ENCODE results near the gene GNAL. TPM values are rescaled to one million over a fixed set of nuclear protein-coding genes. Genes with fewer than 3 reads are reported as not detected.

Gene GNAL
- total RNA-seq, 1 donor from 2014 or later, result 5.9 TPM

- H3K36me3 ChIP-seq, result no peaks in the 10 kb centered on the region
- intact Hi-C loops (cut with DNase I), result loop anchor here (10.0 kb wide), 1 partner anchor 50 kb away; no protein-coding TSS in a partner anchor
These were observed 65.9 kb downstream of the GNAL start for GRCh38 chr18:11754979-11755378.

DNA sequence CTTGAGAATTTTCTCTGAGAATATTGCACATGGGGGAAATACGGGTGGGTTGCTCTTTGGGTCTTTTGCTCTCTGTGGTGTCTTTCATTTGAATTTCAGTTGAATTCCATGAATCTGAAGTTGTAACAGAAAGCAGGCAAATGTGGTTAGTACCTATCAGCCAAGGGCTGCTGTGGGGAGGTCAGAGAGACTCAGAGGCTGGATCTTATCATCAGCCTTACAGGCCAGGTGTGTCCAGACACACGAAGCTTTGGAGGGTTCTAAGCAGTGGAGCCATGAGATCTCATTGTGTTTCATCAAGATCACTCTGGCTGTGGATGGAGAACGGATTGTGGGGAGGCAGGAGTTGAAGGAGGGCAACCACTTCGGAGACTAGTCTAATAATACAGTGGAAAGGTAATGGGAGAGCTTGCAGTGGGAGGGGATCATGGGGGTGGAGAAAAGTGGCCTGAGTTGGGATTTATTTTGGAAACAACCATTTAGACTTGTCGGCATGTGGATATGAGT is 68.1 kb downstream of the GNAL start:
- no peak for DNase-seq (ENCODE audit: low spot score in 2 of 2)
- intact Hi-C loops (cut with DNase I), result loop anchor here (10.0 kb wide), 1 partner anchor 48 kb away; no protein-coding TSS in a partner anchor
- Histone ChIP-seq H3K4me3 (no peak overlapping the region), H3K27me3 (no peaks in the 10 kb centered on the region), H3K4me1 (no peaks in the 10 kb centered on the region), H3K36me3 (no peaks in the 10 kb centered on the region), H3K9me3 (no peaks in the 10 kb centered on the region), H3K27ac (no peak overlapping the region)
- TF ChIP-seq, protein P1, sequence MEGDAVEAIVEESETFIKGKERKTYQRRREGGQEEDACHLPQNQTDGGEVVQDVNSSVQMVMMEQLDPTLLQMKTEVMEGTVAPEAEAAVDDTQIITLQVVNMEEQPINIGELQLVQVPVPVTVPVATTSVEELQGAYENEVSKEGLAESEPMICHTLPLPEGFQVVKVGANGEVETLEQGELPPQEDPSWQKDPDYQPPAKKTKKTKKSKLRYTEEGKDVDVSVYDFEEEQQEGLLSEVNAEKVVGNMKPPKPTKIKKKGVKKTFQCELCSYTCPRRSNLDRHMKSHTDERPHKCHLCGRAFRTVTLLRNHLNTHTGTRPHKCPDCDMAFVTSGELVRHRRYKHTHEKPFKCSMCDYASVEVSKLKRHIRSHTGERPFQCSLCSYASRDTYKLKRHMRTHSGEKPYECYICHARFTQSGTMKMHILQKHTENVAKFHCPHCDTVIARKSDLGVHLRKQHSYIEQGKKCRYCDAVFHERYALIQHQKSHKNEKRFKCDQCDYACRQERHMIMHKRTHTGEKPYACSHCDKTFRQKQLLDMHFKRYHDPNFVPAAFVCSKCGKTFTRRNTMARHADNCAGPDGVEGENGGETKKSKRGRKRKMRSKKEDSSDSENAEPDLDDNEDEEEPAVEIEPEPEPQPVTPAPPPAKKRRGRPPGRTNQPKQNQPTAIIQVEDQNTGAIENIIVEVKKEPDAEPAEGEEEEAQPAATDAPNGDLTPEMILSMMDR (IDR thresholded peaks at IDR 0.05), result no peak

More at GRCh38 chr18:11754979-11755378, 65.9 kb downstream of the GNAL start:
- Histone ChIP-seq H3K4me3 (no peak overlapping the region), H3K27ac (no peak overlapping the region), H3K27me3 (no peaks in the 10 kb centered on the region), H3K9me3 (no peaks in the 10 kb centered on the region), H3K4me1 (peaks cover 0 to 7% of the 10 kb centered on the region in 2 donors)
- no peak for DNase-seq (ENCODE audit: low spot score in 2 of 2)
- TF ChIP-seq, protein P1 (IDR thresholded peaks at IDR 0.05), result no peak

GRCh38 chr18:11759456-11759855 is 70.4 kb downstream of the GNAL start:
- Histone ChIP-seq H3K4me1 (no peaks in the 10 kb centered on the region), H3K9me3 (no peaks in the 10 kb centered on the region), H3K36me3 (no peaks in the 10 kb centered on the region), H3K27me3 (no peaks in the 10 kb centered on the region), H3K4me3 (no peak overlapping the region), H3K27ac (no peak overlapping the region)
- no peak for DNase-seq (ENCODE audit: low spot score in 2 of 2)
- TF ChIP-seq, protein P1 (IDR thresholded peaks at IDR 0.05), result no peak
- intact Hi-C loops (cut with DNase I), result loop anchor here (10.0 kb wide), 1 partner anchor 45 kb away; no protein-coding TSS in a partner anchor

GRCh38 chr18:11760498-11761167 is 71.6 kb downstream of the GNAL start:
- Histone ChIP-seq H3K27me3 (no peaks in the 10 kb centered on the region), H3K4me3 (no peak overlapping the region), H3K36me3 (no peaks in the 10 kb centered on the region), H3K4me1 (no peaks in the 10 kb centered on the region), H3K27ac (no peak overlapping the region), H3K9me3 (no peaks in the 10 kb centered on the region)
- TF ChIP-seq, protein P1 (IDR thresholded peaks at IDR 0.05), result no peak
- DNase-seq (ENCODE audit: low spot score in 2 of 2), result no peak
- intact Hi-C loops (cut with DNase I), result no loop called here

DNA sequence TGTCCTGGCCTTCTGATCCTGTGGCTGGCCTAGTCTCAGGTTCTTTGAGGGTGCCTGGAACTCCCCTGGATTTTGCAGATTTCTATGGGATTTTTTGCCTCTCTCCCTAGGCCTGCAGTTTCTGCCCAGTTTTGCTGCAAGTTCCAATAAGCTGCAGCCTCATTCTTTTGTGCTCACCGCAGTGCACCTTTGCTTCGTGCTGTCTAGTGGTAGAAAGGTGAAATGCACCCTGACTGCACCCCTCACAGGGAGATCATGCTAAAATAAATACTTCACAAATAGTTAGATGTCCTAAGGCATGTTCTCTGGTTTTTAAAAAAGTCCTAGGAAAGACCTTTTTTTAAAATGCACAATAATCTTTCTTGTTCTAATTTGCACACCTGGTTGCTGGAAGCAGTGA is 72.5 kb downstream of the GNAL start:
- Histone ChIP-seq H3K4me3 (no peak overlapping the region), H3K27me3 (no peaks in the 10 kb centered on the region), H3K27ac (no peak overlapping the region), H3K9me3 (no peaks in the 10 kb centered on the region), H3K36me3 (no peaks in the 10 kb centered on the region), H3K4me1 (no peaks in the 10 kb centered on the region)
- DNase-seq (ENCODE audit: low spot score in 2 of 2), result no peak
- intact Hi-C loops (cut with DNase I), result no loop called here
- TF ChIP-seq, protein P1 (IDR thresholded peaks at IDR 0.05), result no peak

All from ascending aorta (tissue), 2 donors.